Stimulated activated CD4-positive, alpha-beta T cell treated with anti-CD3 and anti-CD28 coated beads, Interleukin-2, amount 100 ng/mL, for 4 hours (primary cell): ENCODE data around the gene TAC3.
A peak's percentile ranks its signal among the peaks of the same experiment; 100 is the strongest.
"Not testable (repeated sequence)": the region's sequence is repeated elsewhere in the genome, so short reads cannot be mapped to it uniquely, and the experiment has no call there.

ENCODE experiments used
- DNase-seq: peaks from one replicate; pipeline ENCODE4 v3.0.0-alpha.2; 2020; ENCODE audit warnings: low read depth

The TAC3 gene

DNA sequence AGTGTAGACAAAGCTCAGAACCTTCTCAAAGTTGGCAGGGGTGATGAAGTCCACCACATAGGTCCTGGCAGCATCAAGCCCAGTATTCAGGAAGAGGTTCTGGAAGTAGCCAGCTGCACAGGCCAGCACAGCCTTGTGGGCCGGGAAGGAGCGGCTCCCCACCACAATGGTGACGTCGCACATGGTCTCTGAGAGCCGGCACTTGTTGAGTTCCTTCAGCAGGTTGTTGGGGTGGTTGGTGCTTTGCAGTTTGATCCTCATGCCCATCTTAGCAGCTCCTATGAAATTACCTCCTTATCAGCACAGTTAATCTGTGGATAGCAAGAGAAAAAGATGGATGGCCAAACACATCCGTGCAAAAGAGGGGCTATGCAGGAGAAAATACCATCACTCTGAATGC, 11.7 kb downstream of the TAC3 start:
- no peak for DNase-seq

- DNase-seq = no peak
Measured at GRCh38 chr12:57003395-57003794, 12.9 kb downstream of the TAC3 start.

- peak; percentile 76 for DNase-seq
Measured at GRCh38 chr12:57001448-57001906, 14.9 kb downstream of the TAC3 start.

GRCh38 chr12:57000393-57000792, 15.9 kb downstream of the TAC3 start:
- DNase-seq = no peak

DNA sequence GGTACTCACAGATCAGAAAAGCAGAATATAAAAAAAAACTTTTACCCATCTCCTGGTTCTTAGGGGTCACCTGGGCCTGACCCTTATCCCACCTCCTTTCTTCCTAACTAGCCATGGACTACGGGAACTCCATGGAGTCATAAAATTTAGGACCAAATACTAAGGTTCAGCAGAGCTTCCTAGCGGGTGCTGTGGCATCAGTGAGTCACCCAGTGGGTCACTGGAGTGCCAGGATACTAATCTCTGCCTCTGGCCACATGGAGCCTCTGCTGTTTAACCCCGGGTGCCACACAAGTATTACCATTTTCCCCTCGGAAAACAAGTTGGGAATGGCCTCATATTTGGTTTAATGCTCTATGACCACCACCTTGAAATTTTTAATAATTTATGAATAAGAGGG, 16.9 kb downstream of the TAC3 start:
- DNase-seq = no peak

DNA sequence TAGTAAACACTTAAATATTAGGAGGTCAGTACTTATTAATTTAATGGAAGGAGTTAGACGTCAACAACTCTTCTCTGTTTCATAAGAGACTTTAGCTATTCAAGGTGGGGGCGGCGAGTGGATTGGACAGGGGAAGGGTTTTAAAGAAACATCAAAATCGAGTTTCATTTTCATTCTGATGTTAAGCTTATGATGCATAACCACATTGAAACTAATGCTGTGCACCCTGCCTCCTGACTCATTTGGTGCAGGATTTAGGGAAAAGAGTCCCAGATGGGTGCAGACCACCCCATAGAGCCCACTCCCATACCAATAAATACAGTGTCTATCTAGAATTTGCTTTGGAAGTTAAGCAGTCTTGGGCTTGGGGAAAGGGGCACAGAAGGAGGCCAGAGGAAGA, 17.3 kb downstream of the TAC3 start:
- no peak for DNase-seq

GRCh38 chr12:56998316-56998715, 18.0 kb downstream of the TAC3 start:
- DNase-seq = no peak

DNA sequence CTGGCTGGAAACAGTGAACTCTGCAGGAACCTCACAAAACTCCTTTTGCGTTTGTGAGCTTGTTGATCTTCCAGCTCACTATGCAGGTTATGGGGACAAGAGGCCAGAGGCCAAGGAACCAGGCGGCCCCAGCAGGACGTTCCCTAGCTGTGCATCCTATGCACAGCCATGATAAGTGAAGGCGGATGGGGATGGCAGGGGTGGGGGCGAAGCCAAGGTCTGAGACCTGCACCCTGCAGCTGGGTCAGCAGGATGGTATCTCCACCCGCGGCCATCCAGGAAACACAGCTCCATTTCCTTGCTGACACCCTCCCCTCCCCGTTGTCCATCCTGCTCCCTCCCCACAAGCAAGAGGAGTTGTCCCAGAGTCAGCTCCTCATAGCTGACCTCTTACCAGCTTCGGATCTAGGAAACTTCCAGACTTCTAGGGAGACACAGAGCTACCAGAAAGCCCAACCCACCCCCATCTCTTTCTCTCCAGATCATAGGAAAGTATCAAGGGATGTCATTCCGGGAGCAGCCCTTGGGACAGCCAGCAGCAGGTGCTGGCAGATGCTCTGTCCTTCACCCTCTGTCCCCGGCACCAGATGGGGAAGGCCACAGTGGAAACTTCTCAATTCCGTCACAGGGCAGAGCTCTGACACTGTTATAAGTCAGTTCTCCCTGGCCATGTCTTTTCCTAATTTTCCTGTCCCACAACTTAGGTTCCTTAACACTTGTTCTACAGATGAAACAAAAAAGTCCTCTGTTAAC, 19.4 kb downstream of the TAC3 start:
- no peak for DNase-seq

DNA sequence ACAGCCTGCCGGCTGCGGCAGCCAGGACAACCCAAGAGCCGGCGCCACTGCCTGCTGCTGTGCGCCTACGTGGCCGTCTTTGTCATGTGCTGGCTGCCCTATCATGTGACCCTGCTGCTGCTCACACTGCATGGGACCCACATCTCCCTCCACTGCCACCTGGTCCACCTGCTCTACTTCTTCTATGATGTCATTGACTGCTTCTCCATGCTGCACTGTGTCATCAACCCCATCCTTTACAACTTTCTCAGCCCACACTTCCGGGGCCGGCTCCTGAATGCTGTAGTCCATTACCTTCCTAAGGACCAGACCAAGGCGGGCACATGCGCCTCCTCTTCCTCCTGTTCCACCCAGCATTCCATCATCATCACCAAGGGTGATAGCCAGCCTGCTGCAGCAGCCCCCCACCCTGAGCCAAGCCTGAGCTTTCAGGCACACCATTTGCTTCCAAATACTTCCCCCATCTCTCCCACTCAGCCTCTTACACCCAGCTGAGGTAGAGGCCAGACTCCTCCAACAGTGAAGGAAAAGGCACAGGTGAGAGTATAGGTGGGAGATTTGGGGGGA, 20.3 kb downstream of the TAC3 start:
- no peak for DNase-seq

- no peak for DNase-seq
Measured at GRCh38 chr12:56995201-56995929, 21.0 kb downstream of the TAC3 start.

DNA sequence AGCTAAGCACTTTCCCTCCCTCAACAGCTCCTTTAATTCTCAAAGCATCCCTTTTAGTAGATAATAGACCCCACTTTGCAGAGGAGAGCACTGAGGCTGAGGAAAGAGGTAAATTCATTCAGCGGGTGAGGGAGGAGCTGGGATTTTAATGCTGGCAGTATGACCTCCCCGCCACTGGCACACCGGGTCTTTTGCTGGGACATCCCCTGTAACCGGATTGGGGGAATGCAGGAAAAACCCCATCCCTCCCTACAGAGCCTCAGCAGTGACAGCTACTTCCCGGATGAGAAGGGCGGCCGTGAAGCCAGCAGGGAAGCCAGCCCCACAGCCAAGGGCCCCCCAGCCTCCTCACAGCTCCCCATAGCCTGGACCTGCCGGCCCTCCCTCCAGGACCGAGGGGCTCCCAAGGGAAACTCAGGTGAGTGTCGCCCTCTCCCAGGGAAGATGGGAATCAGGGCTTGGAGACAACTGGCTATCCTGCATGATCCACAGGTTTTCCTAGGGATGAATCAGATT, 22.0 kb downstream of the TAC3 start:
- DNase-seq = no peak

- DNase-seq = no peak
Measured at GRCh38 chr12:56993346-56993745, 23.0 kb downstream of the TAC3 start.

DNA sequence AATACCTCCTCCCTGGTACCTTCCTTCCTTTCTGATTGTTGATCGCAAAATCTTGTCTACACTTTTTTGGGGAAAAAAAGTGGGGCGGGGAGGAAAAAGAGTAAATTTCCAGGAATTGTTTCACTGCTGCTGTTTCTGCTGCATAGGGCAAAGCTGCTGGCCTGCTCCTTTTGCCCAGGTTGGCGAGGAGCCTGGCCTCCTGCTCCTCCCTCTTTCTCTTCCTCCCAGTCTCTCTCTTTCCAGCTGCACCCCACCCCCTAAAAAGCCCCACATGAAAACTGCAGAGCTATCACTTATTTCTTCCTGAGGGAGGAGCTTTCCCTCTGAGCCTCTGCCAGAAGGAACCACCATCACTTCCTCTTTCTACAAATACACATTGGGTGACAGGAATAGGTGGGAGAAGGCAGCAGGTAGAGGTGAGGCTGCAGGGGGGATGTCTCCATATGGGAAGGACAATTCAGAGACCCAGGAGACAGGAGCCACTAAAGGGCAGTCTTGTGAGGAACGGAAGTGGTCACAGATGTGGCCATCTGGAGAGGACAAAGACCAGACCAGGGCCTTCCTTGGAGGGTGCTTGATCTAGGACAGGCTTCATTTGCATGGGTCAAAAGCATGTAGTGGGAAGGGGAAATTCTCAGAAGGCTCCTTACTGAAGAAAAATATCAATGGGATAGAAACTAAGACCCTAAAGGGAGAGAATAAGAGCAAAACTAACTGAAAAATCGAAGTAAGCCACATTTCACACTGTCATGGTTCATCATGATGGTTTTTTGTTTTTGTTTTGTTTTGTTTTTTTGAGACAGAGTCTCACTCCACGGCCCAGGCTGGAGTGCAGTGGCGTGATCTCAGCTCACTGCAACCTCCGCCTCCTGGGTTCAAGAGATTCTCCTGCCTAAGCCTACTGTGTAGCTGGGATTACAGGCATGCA, 24.7 kb downstream of the TAC3 start:
- no peak for DNase-seq

GRCh38 chr12:56990648-56991318, 25.5 kb downstream of the TAC3 start:
- no peak for DNase-seq

DNA sequence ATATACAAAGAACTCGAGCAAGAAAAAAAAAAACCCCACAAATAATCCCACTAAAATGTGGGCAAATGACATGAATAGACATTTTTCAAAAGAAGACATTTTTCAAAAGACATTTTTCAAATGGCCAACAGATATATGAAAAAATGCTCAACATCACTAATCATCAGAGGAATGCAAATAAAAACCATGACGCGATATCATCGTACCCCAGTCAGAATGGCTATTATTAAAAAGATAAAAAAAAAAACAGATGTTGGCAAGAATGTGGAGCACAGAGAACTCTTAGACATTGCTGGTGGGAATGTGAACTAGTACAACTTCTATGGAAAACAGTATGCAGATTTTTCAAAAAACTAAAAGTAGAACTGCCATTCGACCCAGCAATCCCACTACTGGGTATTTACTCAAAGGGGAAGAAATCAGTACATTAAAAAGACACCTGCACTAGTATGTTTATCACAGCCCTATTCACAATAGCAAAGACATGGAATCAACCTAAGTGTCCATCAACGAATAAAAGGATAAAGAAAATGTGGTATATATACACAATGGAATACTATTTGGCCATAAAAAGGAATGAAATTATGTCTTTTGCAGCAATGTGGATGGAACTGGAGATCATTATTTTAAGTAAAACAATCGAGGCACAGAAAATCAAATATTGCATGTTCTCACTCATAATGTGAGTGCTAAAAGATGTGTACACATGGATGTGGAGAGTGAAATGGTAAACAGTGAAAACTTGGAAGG, 26.3 kb downstream of the TAC3 start:
- DNase-seq = no peak

- no peak for DNase-seq
Measured at GRCh38 chr12:56988207-56988739, 28.1 kb downstream of the TAC3 start.

- DNase-seq = peak; percentile 56
Measured at GRCh38 chr12:56987551-56988053, 28.7 kb downstream of the TAC3 start.

GRCh38 chr12:56987011-56987410, 29.3 kb downstream of the TAC3 start:
- no peak for DNase-seq

DNA sequence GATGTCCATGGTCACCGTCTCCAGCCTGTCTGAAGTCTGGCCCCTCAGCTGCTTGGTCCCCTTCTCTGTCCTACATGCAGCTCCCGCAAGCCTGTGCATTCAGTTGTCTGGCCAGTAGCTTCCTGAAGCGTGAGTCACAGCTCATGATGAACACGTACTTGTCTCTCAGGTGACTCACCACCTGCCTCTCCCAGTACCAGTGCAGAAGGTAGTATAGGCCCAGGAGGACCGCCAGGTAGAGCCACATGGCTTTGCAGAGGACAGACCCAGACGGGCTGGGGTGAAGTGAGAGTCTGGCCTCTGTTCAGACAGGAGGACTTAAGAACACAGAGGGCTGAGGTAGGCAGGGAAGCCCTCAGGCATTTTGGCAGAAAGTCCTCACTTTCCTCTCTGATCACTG, 30.6 kb downstream of the TAC3 start:
- DNase-seq = not testable (repeated sequence)

DNA sequence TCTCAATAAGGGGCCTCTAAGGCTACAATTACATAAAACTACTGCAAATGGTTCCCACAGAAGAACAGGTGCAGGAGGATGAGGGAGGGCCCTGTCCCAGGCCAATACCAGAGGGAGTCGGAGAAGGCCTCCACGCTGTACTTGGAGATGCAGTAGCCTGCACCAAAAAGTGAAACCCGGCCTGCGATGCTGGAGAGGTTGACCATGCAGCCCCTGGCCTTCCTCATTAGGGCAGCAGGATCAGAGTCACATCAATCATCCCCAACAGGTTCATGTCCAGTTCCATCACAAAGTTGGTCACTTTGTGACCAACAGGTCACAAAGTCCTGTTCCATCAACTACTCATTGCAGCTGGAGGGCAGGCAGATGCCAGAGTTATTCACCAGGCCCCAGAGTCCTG, 32.9 kb downstream of the TAC3 start:
- DNase-seq = no peak
